ENCODE measurements around the gene KRTAP12-3.
"Not testable (repeated sequence)": the region's sequence is repeated elsewhere in the genome, so short reads cannot be mapped to it uniquely, and the experiment has no call there.

The KRTAP12-3 gene

GRCh38 chr21:44653656-44654575, 3.8 kb upstream of the KRTAP12-3 start:
- DNase-seq = peak; percentile 62

GRCh38 chr21:44654576-44655175, 3.1 kb upstream of the KRTAP12-3 start, which contains the start of gene KRTAP12-4:
KRTAP12-4 (minus strand) TSS chr21:44654659; CDS start chr21:44654614, 45 bp downstream.
- no peak for DNase-seq

GRCh38 chr21:44656868-44657267, 864 bp upstream of the KRTAP12-3 start:
- DNase-seq = no peak

GRCh38 chr21:44658541-44658910, 794 bp downstream of the KRTAP12-3 start:
- DNase-seq = no peak

GRCh38 chr21:44658913-44659595, 1.3 kb downstream of the KRTAP12-3 start:
- DNase-seq = no peak

GRCh38 chr21:44661567-44661966, 3.8 kb downstream of the KRTAP12-3 start:
- not testable (repeated sequence) for DNase-seq

GRCh38 chr21:44664691-44665090, 7.0 kb downstream of the KRTAP12-3 start:
- no peak for DNase-seq

- no peak for DNase-seq
These were observed 8.9 kb downstream of the KRTAP12-3 start, which contains the start of gene KRTAP12-2 for GRCh38 chr21:44666401-44667320. KRTAP12-2 (minus strand) TSS chr21:44666927; CDS start chr21:44666886, 41 bp downstream.

GRCh38 chr21:44667612-44668011, 9.9 kb downstream of the KRTAP12-3 start:
- no peak for DNase-seq

- no peak for DNase-seq
These were observed 13.1 kb downstream of the KRTAP12-3 start for GRCh38 chr21:44670642-44671432.

- no peak for DNase-seq
These were observed 14.2 kb downstream of the KRTAP12-3 start for GRCh38 chr21:44671911-44672310.

- DNase-seq = no peak
These were observed 20.1 kb downstream of the KRTAP12-3 start for GRCh38 chr21:44677881-44678280.

GRCh38 chr21:44681152-44681551, 23.4 kb downstream of the KRTAP12-3 start:
- DNase-seq = no peak

- no peak for DNase-seq
These were observed 24.3 kb downstream of the KRTAP12-3 start, which contains the start of gene KRTAP12-1 for GRCh38 chr21:44681861-44682579. KRTAP12-1 (minus strand) TSS chr21:44682163; CDS start chr21:44682123, 40 bp downstream.

GRCh38 chr21:44682580-44683151, 24.9 kb downstream of the KRTAP12-3 start:
- DNase-seq = no peak

GRCh38 chr21:44684077-44684476, 26.3 kb downstream of the KRTAP12-3 start:
- no peak for DNase-seq

GRCh38 chr21:44684483-44684882, 26.8 kb downstream of the KRTAP12-3 start:
- no peak for DNase-seq

- DNase-seq = not testable (repeated sequence)
These were observed 27.3 kb downstream of the KRTAP12-3 start for GRCh38 chr21:44685050-44685449.

- no peak for DNase-seq
These were observed 28.5 kb downstream of the KRTAP12-3 start for GRCh38 chr21:44686000-44686781.

Data from activated T-cell treated with anti-CD3 and anti-CD28 coated beads, Interleukin-2, amount 50 U/mL, for 1 hour (primary cell).